Progenitor cell of endocrine pancreas (in vitro differentiated cells): ENCODE measurements around the gene CACNA2D4. TPM values are rescaled to one million over a fixed set of nuclear protein-coding genes. Genes with fewer than 3 reads are reported as not detected.

Experiments used
- DNase-seq: peaks from one replicate; pipeline ENCODE4 v3.0.0; 2021; ENCODE audit warnings: low spot score; ENCODE audit not compliant: unreplicated experiment
- H3K27ac Mint-ChIP-seq: 2 replicates; pipeline ENCODE4 v1.8.0; 2021; ENCODE audit warnings: mild to moderate bottlenecking, moderate library complexity, mixed read lengths
- H3K27me3 Mint-ChIP-seq: 2 replicates; pipeline ENCODE4 v1.8.0; 2021; ENCODE audit warnings: mixed read lengths
- H3K36me3 Mint-ChIP-seq: 2 replicates; pipeline ENCODE4 v1.8.0; 2022; ENCODE audit warnings: mixed read lengths; ENCODE audit not compliant: insufficient read depth
- H3K4me1 Mint-ChIP-seq: 2 replicates; pipeline ENCODE4 v1.8.0; 2021; ENCODE audit warnings: low read depth, mixed read lengths
- H3K4me3 Mint-ChIP-seq: 2 replicates; pipeline ENCODE4 v1.8.0; 2021; ENCODE audit warnings: low read depth, mild to moderate bottlenecking, moderate library complexity, mixed read lengths
- H3K9me3 Mint-ChIP-seq: 2 replicates; pipeline ENCODE4 v1.8.0; 2021; ENCODE audit warnings: low read depth, mixed read lengths
- CTCF ChIP-seq: fragments of 200-600 bp; sonication (generic); IDR thresholded peaks from one replicate; pipeline ENCODE4 v1.5.0; 2021; ENCODE audit warnings: antibody characterized with exemption, mild to moderate bottlenecking; ENCODE audit not compliant: unreplicated experiment
- total RNA-seq: library from RNA; stranded (reverse); gene quantifications from 2 replicates; pipeline ENCODE4 v1.2.1, GENCODE V29; 2021

CACNA2D4 gene
- total RNA-seq, 1 donor from 2014 or later, result 0.34 TPM

GRCh38 chr12:1939801-1940607 lies 21.6 kb upstream of the CACNA2D4 start:
- TF ChIP-seq CTCF, result peak; percentile 100
- Mint-ChIP-seq H3K36me3 (peaks cover 33% of the 10 kb centered on the region), H3K27me3 (no peaks in the 10 kb centered on the region), H3K4me3 (no peak overlapping the region), H3K4me1 (no peaks in the 10 kb centered on the region), H3K9me3 (peaks cover 6% of the 10 kb centered on the region), H3K27ac (no peak overlapping the region)
- DNase-seq, result peak; percentile 93

GRCh38 chr12:1939331-1939730 lies 20.9 kb upstream of the CACNA2D4 start:
- Mint-ChIP-seq H3K36me3 (peaks cover 26% of the 10 kb centered on the region), H3K9me3 (peaks cover 4% of the 10 kb centered on the region), H3K4me1 (no peaks in the 10 kb centered on the region), H3K27me3 (no peaks in the 10 kb centered on the region), H3K4me3 (no peak overlapping the region), H3K27ac (no peak overlapping the region)
- no peak for DNase-seq
- no peak for TF ChIP-seq CTCF

- Mint-ChIP-seq H3K27me3 (no peaks in the 10 kb centered on the region), H3K27ac (no peak overlapping the region)
Observed at GRCh38 chr12:1937481-1938224, 19.2 kb upstream of the CACNA2D4 start.

GRCh38 chr12:1936406-1937320 lies 18.2 kb upstream of the CACNA2D4 start:
- H3K4me1 Mint-ChIP-seq, result no peaks in the 10 kb centered on the region
- TF ChIP-seq CTCF, result no peak
- peak overlapping the region; percentile 19 for H3K27ac Mint-ChIP-seq
- no peaks in the 10 kb centered on the region for H3K27me3 Mint-ChIP-seq
- H3K4me3 Mint-ChIP-seq, result no peak overlapping the region
- peaks cover 6% of the 10 kb centered on the region for H3K36me3 Mint-ChIP-seq
- H3K9me3 Mint-ChIP-seq, result no peaks in the 10 kb centered on the region
- DNase-seq, result no peak

More at GRCh38 chr12:1937481-1938224, 19.2 kb upstream of the CACNA2D4 start:
- H3K4me1 Mint-ChIP-seq, result no peaks in the 10 kb centered on the region
- no peak for TF ChIP-seq CTCF
- no peaks in the 10 kb centered on the region for H3K9me3 Mint-ChIP-seq
- peaks cover 10% of the 10 kb centered on the region for H3K36me3 Mint-ChIP-seq
- DNase-seq, result no peak
- no peak overlapping the region for H3K4me3 Mint-ChIP-seq
